GM18499 (cell line): ENCODE measurements around the gene RBM45.

Experiments
- ATAC-seq: cut with Tn5 transposase; IDR thresholded peaks from one replicate; pipeline ENCODE4 v1.9.1; 2021; ENCODE audit warnings: moderate number of reproducible peaks; ENCODE audit not compliant: insufficient read depth, unreplicated experiment

Gene RBM45

GRCh38 chr2:178105566-178105965 lies 6.7 kb upstream of the RBM45 start:
- no peak for ATAC-seq

GRCh38 chr2:178106053-178106452 lies 6.2 kb upstream of the RBM45 start:
- no peak for ATAC-seq

DNA sequence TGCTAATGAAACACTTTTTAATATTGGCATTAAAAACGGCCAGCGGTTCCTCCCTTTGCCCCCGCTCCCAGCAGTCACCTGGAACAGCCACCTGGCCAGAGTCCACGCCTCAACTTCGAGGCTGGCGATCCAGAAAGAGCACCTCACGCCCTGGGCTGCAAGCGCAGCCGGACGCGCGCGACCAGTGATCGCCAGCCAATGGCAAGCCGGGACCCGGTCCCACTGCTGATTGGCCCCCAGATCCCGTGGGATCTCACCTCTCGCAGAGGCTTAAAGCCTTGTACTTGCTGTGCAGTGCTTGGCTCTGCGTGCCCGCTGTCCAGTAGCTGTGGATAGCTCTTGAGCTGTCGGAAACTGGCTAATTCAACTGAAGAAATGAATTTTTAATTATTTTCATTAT lies 4.1 kb upstream of the RBM45 start:
- ATAC-seq, result no peak

GRCh38 chr2:178109813-178110212 lies 2.4 kb upstream of the RBM45 start:
- ATAC-seq, result no peak

- no peak for ATAC-seq
Observed at GRCh38 chr2:178110681-178111080, 1.6 kb upstream of the RBM45 start.

GRCh38 chr2:178111743-178112142 lies 494 bp upstream of the RBM45 start:
- no peak for ATAC-seq

DNA sequence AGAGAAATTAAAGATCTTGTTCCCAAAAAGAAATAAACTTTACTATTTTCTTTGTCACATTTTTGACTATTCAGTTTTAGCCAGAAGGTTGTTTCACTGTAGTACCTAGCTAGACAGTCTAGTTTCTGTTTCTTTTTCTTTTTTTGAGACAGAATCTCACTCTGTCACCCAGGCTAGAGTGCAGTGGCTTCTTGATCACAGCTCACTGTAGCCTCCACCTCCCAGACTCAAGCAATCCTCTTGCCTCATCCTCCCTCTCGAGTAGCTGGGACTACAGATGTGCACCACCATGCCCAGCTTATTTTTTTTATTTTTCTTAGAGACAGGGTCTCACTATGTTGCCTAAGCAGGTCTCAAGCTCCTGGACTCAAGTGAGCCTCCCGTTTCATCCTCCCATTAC lies 2.2 kb downstream of the RBM45 start:
- ATAC-seq, result peak; percentile 34

DNA sequence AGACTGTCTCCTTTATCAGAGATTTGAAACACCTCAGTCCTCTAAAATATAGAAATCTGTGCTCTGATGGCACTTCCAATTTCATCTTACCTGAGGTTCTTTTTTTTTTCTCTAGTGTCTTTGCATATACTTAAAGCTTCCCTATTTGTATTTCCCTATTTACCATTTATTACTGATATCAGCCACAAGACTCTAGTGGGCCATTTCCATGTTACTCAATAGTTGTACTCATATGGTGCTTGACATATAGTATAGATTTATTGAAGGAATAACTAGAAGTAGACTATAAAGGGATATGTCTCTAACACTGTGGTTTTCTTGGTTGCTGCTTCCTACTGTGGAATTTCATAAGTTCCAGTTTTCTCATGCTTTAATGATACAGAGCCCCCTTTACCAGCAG lies 3.0 kb downstream of the RBM45 start:
- no peak for ATAC-seq

DNA sequence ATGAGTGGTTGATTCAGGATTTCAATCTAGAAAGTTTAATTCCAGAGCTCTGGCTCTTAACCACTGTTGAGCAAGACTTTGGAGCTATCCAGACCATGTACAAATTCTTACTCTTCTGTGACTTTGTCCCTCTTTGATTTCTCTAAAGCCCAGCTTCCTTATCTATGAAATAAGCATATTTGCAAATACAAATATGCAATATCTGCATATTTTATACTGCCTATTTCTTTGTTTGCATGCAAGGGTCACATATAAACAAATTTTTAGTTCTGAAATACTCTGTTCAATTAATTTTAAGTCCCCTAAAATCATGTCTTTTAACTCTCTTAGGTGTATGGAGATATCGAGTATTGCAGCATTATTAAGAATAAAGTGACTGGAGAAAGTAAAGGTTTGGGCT lies 5.5 kb downstream of the RBM45 start:
- no peak for ATAC-seq

- ATAC-seq, result no peak
Observed at GRCh38 chr2:178119179-178119922, 7.1 kb downstream of the RBM45 start.

GRCh38 chr2:178123163-178123562 lies 10.9 kb downstream of the RBM45 start:
- ATAC-seq, result no peak

GRCh38 chr2:178125125-178125524 lies 12.9 kb downstream of the RBM45 start:
- ATAC-seq, result no peak

DNA sequence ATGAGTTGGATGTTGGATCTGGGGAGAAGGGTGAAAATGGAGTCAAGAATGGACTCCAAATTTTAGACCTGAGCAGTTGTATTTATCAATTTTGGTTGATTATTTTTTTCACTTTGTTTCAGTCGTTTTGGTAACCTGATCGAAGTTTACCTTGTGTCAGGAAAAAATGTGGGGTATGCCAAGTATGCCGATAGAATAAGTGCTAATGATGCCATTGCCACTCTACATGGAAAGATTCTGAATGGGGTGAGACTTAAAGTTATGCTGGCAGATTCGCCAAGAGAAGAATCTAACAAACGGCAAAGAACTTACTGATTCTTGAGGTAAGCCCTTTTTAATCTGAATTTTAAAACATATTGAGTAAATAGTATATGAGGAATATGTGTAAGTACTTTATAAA lies 13.6 kb downstream of the RBM45 start:
- no peak for ATAC-seq

- no peak for ATAC-seq
Observed at GRCh38 chr2:178128836-178129630, 16.8 kb downstream of the RBM45 start.

GRCh38 chr2:178136321-178137025 lies 24.2 kb downstream of the RBM45 start:
- no peak for ATAC-seq

DNA sequence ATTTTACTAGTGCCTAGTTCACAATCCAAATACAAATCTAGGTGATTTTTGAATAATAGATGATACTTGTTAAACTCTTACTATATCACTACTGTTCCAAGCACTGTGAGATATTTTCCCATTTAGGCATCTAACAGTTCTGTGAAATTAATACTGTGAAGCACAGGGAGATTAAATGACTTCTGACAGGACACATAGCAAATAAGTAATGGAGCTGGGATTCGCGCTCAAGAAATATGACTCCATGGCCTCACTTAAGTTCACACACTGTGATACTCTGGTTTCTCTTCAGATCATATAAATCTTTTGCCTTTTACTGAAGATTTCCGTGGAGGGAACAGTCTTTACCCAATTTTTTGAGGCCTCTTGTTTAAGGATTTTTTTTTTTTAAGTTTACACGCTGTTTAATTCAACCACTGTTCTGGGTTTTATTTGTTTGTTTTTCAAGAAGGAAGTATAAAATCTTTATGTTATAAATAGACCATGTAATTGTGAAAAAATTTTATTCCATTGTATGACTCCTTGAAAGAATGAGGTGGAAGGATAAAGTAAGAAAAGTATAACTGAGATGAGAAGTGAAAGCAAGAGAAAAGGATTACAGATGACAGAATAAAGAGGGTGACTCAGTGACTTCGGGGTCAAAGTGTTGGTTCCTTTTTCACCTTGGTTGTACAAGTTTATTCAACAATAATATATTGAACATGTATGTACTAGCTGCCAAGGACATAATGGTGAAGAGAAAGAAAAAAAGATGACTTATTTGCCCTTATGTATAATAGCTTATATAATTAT lies 30.2 kb downstream of the RBM45 start:
- ATAC-seq, result no peak

DNA sequence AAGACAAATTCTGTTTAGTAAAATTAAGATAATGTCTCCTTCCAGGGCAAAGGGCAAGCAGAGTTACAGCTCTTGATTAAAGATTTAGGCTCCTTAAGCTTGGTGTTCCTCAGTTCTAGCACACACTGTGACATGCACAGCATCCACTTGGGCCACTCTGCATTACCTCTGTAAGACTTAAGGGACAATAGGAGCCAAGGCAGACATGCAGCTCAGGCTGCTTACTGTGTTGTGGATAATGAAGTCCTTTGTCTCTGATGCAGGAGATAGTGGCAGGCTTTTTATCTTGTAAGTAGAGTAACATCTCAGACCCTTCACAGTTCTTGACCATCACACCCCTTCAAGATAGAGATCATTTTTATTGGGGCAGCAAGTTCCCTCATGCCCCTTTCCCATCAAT lies 31.2 kb downstream of the RBM45 start:
- no peak for ATAC-seq

- ATAC-seq, result no peak
Observed at GRCh38 chr2:178152033-178152432, 39.8 kb downstream of the RBM45 start.

DNA sequence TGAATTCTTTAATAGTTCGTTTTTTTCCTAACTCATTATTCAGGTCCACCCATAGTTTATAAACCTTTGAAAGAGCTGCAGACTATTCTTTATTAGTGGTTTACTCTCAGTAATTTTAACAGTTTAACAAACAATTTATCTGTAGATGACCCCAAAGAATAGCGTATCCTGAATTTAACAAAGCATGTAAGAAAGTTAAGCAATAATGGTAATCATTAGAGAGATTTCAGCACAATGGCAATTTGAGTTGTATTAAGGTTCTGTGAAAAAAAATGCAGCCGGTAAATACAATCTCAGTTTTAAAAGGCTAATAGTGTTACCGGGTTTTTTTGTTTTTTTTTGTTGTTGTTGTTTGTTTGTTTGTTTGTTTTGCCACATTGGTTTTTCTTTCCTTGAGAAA lies 40.3 kb downstream of the RBM45 start:
- no peak for ATAC-seq

GRCh38 chr2:178152977-178153376 lies 40.7 kb downstream of the RBM45 start:
- no peak for ATAC-seq
